OCI-LY7 (cell line): Measurements from ENCODE around the gene TRNAU1AP. TPM values are rescaled to one million over a fixed set of nuclear protein-coding genes. Genes with fewer than 3 reads are reported as not detected.

Source experiments
- BruUV-seq: library from RNA; stranded (reverse); fragments of 400-500 nt; replicated peaks from 2 replicates; lab custom pipeline; 2021; lab: Mats Ljungman, UMichigan
- CTCF ChIA-PET: fragments of 300-600 bp; sonication (Branson Sonifier 250); formaldehyde crosslinking; loops from one replicate; lab custom pipeline; 2022; ENCODE audit warnings: antibody characterized with exemption; ENCODE audit not compliant: unreplicated experiment; lab: Charles Lee
- POLR2A ChIA-PET: fragments of 300-600 bp; sonication (Branson Sonifier 250); formaldehyde crosslinking; loops from one replicate; lab custom pipeline; 2022; ENCODE audit warnings: antibody characterized with exemption; lab: Charles Lee
- DNase-seq: peaks from one replicate; pipeline ENCODE4 v3.0.0-alpha.2; 2015; ENCODE audit warnings: low spot score
- H2AFZ ChIP-seq: fragments of 200-600 bp; sonication (generic), shearing (Covaris generic); 2 replicates; pipeline ENCODE4 v1.6.1; 2014; ENCODE audit warnings: mild to moderate bottlenecking, antibody characterized with exemption, low read length, moderate library complexity
- H3K27ac ChIP-seq: fragments of 200-600 bp; sonication (generic); 2 replicates; pipeline ENCODE4 v1.5.1; 2014; ENCODE audit warnings: mixed run types, low read depth, mild to moderate bottlenecking, moderate library complexity, low read length, inconsistent platforms; ENCODE audit not compliant: poor library complexity, severe bottlenecking
- H3K36me3 ChIP-seq: fragments of 200-600 bp; sonication (generic); 2 replicates; pipeline ENCODE4 v1.6.1; 2014; ENCODE audit warnings: mild to moderate bottlenecking, antibody characterized with exemption, low read length, moderate library complexity, mixed read lengths; ENCODE audit not compliant: insufficient read depth
- H3K4me1 ChIP-seq: fragments of 200-600 bp; sonication (generic); 2 replicates; pipeline ENCODE4 v1.5.1; 2014; ENCODE audit warnings: mild to moderate bottlenecking, low read length; ENCODE audit not compliant: insufficient read depth, poor library complexity, severe bottlenecking
- H3K4me2 ChIP-seq: fragments of 200-600 bp; sonication (generic); 2 replicates; pipeline ENCODE4 v1.6.1; 2014; ENCODE audit warnings: mild to moderate bottlenecking, low read length
- H3K4me3 ChIP-seq: fragments of 200-600 bp; sonication (generic); 2 replicates; pipeline ENCODE4 v1.5.1; 2014; ENCODE audit warnings: mild to moderate bottlenecking, low read depth, low read length; ENCODE audit not compliant: poor library complexity, severe bottlenecking
- H3K79me2 ChIP-seq: fragments of 200-600 bp; sonication (generic); 2 replicates; pipeline ENCODE4 v1.6.1; 2016; ENCODE audit warnings: low read depth, mild to moderate bottlenecking, low read length, moderate library complexity, mixed read lengths; ENCODE audit not compliant: insufficient read depth
- H3K9me2 ChIP-seq: fragments of 200-600 bp; sonication (generic); 2 replicates; pipeline ENCODE4 v1.6.1; 2016; ENCODE audit warnings: mild to moderate bottlenecking, low read length, mixed read lengths; ENCODE audit not compliant: insufficient read depth
- H3K9me3 ChIP-seq: fragments of 200-600 bp; sonication (generic); 2 replicates; pipeline ENCODE4 v1.6.1; 2014; ENCODE audit warnings: mild to moderate bottlenecking, mixed run types, low read length, mixed read lengths
- H4K20me1 ChIP-seq: fragments of 200-600 bp; sonication (generic); 2 replicates; pipeline ENCODE4 v1.6.1; 2014; ENCODE audit warnings: mild to moderate bottlenecking, antibody characterized with exemption, low read length, moderate library complexity, mixed read lengths; ENCODE audit not compliant: insufficient read depth
- EZH2phosphoT487 ChIP-seq: fragments of 200-600 bp; sonication (generic); IDR thresholded peaks from 2 replicates; pipeline ENCODE4 v1.6.1; 2018; ENCODE audit warnings: low read depth, borderline replicate concordance, mild to moderate bottlenecking, mixed run types, antibody characterized with exemption, low read length, moderate library complexity, mixed read lengths
- intact Hi-C: fragments of 100-400 bp; cut with micrococcal nuclease; formaldehyde crosslinking; loops from one replicate; pipeline ENCODE4 v1.10.0; 2022; ENCODE audit not compliant: unreplicated experiment
- total RNA-seq, 2 experiments: library from RNA; depleted of rRNA in 1 of 2; stranded (reverse); fragments of >200 nt in 1 of 2; shearing (Covaris generic) in 1 of 2; gene quantifications; 2 replicates each; pipeline ENCODE4 v1.2.3, GENCODE V29; 2014 to 2022
- TF ChIP-seq, protein P1 (sequence below): fragments of 200-600 bp; sonication (generic); conservative IDR thresholded peaks from 2 replicates; pipeline ENCODE4 v1.5.1; 2014; ENCODE audit warnings: mild to moderate bottlenecking, antibody characterized with exemption, low read length, moderate library complexity, mixed read lengths

Gene TRNAU1AP
- total RNA-seq, 2 experiments from 2014 or later, result 30.6 to 41.8 TPM

DNA sequence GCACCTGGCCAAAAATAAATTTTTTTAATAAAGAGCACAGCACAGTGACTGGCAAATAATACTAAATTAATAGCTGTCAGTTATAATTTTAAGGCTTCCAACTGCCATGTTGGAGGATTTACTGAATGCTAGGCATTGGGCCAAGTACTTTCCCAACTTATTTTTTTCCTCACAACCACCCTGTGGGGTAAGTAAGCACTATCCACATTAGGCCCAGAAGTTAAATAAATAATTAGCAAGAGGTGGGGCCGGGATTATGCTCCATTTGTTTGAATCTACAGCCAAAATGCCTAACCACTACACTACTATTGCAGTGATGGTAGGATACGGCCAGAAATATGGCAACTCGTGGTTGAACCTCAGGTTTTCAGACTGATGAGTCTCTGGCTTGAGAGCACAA is 4.6 kb upstream of the TRNAU1AP start:
- Histone ChIP-seq H2AFZ (no peak overlapping the region), H3K4me2 (no peak overlapping the region), H4K20me1 (no peaks in the 10 kb centered on the region), H3K4me3 (no peak overlapping the region), H3K9me3 (no peaks in the 10 kb centered on the region), H3K79me2 (peaks cover under 1% of the 10 kb centered on the region; the same call in 1 of the 2 replicates), H3K27ac (no peak overlapping the region), H3K4me1 (peaks cover 18% of the 10 kb centered on the region), H3K36me3 (no peaks in the 10 kb centered on the region), H3K9me2 (no peaks in the 10 kb centered on the region)
- CTCF ChIA-PET, result no interaction called here
- BruUV-seq, result no TSS peak
- no peak for TF ChIP-seq EZH2phosphoT487
- TF ChIP-seq, protein P1, sequence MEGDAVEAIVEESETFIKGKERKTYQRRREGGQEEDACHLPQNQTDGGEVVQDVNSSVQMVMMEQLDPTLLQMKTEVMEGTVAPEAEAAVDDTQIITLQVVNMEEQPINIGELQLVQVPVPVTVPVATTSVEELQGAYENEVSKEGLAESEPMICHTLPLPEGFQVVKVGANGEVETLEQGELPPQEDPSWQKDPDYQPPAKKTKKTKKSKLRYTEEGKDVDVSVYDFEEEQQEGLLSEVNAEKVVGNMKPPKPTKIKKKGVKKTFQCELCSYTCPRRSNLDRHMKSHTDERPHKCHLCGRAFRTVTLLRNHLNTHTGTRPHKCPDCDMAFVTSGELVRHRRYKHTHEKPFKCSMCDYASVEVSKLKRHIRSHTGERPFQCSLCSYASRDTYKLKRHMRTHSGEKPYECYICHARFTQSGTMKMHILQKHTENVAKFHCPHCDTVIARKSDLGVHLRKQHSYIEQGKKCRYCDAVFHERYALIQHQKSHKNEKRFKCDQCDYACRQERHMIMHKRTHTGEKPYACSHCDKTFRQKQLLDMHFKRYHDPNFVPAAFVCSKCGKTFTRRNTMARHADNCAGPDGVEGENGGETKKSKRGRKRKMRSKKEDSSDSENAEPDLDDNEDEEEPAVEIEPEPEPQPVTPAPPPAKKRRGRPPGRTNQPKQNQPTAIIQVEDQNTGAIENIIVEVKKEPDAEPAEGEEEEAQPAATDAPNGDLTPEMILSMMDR, result no peak
- intact Hi-C loops, result no loop called here
- POLR2A ChIA-PET, result no interaction called here
- DNase-seq, result no peak

DNA sequence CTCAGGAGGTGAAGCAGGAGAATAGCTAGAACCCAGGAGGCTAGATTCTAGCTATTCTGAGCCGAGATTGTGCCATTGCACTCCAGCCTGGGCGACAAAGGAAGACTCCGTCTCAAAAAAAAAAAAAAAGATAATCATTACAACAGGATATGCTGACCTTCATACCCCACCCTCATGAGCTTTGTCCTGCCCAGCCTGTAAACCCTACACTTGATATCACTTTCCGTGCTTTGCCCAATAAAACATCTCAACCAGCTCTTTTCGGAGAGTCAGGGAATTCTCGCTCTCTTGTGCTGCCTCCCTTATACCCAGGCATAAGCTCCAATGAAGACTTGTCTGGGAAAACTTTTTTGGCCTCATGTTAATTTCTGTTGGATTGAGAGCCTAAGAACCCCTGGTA is 1.5 kb upstream of the TRNAU1AP start:
- ChIA-PET CTCF (no interaction called here), POLR2A (interaction anchor here (0.7 kb wide), 2 partner anchors 35 to 315 kb away, joined by 3 to 4 read pairs; partner anchors contain the start of gene ATP5IF1)
- peaks cover 19% of the 10 kb centered on the region; the same call in 1 of the 2 replicates for H3K79me2 ChIP-seq
- DNase-seq, result no peak
- no peaks in the 10 kb centered on the region for H3K9me3 ChIP-seq
- TF ChIP-seq, protein P1, result no peak
- no peak for TF ChIP-seq EZH2phosphoT487
- no peak overlapping the region for H3K4me2 ChIP-seq
- H3K9me2 ChIP-seq, result no peaks in the 10 kb centered on the region
- H3K36me3 ChIP-seq, result peaks cover 16% of the 10 kb centered on the region
- no peak overlapping the region for H3K27ac ChIP-seq
- BruUV-seq, result no TSS peak
- intact Hi-C loops, result no loop called here
- H3K4me1 ChIP-seq, result peaks cover 24% of the 10 kb centered on the region
- H2AFZ ChIP-seq, result peak overlapping the region; percentile 98; the same call in 1 of the 2 replicates
- no peaks in the 10 kb centered on the region for H4K20me1 ChIP-seq
- H3K4me3 ChIP-seq, result no peak overlapping the region

GRCh38 chr1:28560886-28561285 is 8.0 kb downstream of the TRNAU1AP start:
- CTCF ChIA-PET, result no interaction called here
- Histone ChIP-seq H3K79me2 (no peaks in the 10 kb centered on the region), H3K36me3 (peaks cover 87% of the 10 kb centered on the region), H3K27ac (no peak overlapping the region), H3K4me1 (no peaks in the 10 kb centered on the region), H4K20me1 (no peaks in the 10 kb centered on the region), H3K4me2 (no peak overlapping the region), H2AFZ (no peak overlapping the region), H3K4me3 (no peak overlapping the region), H3K9me3 (no peaks in the 10 kb centered on the region), H3K9me2 (no peaks in the 10 kb centered on the region)
- intact Hi-C loops, result no loop called here
- no TSS peak for BruUV-seq
- TF ChIP-seq, protein P1, result no peak
- TF ChIP-seq EZH2phosphoT487, result no peak
- POLR2A ChIA-PET, result interaction anchor here (1.0 kb wide), 1 partner anchor 16 kb away, joined by 3 read pairs; no protein-coding TSS in a partner anchor
- DNase-seq, result no peak
